NCI-H187 (cell line): ENCODE results near the gene ARMC7.
"Not testable (repeated sequence)": the region's sequence is repeated elsewhere in the genome, so short reads cannot be mapped to it uniquely, and the experiment has no call there.

Experiments
- DNase-seq, 2 experiments: peaks; one replicate each; lab custom pipeline; 2025; lab: John Stamatoyannopoulos, UW

Gene ARMC7

DNA sequence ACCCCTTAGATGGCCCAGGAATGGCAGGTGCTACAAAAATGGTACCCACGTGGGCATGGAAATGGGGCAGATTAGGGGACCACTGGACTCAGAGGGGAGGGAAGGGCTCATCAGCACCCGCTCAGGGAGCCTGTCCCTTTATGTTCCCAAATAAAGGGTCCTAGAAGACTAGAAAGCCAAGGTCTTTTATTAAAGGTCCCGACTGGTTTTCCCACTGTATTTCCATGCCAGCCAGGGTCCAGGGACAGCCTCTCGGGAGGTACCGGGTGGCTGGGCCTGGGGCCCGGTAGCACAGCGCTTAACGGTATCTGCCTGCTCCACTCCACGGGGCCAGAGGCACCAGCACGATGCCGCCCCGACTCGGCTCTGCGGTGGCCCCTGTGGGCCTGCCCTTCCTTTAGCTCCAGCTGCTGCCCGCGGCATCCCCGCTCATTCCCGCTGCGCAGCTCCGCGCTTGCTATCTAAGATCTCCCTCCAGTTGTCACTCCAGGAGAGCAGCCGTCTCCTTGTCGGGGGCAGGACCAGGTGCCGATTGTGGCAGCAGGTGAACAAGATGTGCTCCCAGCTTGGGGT is 20.4 kb downstream of the ARMC7 start:
- no peak for DNase-seq

DNA sequence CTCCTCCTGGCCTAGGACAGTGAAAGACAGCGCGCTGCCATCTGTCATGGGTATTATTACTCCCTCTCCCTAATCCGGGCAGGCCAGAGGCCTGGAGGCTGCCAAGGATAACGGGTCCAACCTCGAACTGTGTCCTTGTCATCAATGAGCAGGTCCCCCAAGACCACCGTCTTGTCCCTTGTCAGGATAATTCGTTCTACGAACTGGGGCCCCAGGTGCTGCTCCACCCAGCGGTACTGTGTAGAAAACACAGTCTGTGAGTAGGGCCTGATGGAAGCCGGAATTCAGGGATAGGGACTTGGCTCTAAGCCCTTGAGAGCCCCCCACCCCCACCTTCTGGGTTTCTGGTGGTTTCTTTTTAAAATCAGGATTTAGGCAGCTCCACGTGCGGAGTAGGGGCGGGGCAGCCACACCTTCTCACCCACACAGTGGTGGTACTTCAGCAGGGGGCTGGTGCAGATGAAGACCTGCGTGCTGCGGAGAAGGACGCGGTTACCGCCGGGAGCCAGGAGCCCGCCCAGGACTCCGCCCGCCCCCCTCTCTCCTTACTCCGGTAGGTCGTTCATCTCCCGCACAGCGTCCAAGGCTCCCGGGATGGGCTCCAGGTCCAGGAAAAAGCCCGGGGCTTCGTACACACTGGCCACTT is 21.0 kb downstream of the ARMC7 start:
- DNase-seq, result no peak

DNA sequence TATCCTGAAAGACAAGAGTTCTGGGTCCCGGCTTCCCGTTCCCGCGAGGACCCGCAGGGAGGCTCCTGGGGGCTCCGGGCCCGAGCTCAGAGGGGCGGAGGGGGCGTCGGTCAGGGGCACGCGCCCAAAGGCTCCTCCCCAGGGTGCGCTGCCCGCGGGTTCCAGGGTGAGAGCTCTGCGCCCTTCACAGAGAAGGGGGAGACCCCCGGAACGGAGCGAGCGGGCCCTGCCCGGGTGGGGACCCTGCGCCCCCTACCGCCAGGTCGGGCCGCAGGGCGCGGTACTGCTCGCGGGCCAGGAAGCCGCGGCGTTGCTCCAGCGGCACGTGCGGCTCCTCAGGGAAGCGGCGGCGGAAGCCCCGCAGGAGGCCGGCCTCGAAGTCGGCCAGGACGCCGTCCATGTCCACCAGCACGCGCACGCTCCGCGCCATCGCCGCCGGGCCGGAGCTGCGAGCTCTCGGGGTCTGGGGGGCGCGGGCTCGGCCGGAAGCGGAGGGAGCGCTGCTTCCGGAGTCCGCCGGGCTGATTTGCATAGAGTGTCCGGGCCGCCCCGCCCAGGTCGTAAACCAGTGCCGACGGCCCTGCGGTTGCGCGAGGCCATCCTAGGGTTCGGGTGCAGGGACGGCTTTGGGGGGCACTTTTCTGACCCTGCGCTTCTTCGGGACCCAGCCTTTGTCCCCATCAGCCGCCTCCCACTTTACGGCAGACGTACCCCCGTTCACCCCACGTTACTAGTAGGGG is 21.7 kb downstream of the ARMC7 start, which contains the start of gene NT5C:
TSS of gene NT5C (minus strand) at position 465 of the 740 bp plus-strand sequence. CDS start at position 430, 35 bp downstream.
- DNase-seq, result peak; percentile 62 to 66

DNA sequence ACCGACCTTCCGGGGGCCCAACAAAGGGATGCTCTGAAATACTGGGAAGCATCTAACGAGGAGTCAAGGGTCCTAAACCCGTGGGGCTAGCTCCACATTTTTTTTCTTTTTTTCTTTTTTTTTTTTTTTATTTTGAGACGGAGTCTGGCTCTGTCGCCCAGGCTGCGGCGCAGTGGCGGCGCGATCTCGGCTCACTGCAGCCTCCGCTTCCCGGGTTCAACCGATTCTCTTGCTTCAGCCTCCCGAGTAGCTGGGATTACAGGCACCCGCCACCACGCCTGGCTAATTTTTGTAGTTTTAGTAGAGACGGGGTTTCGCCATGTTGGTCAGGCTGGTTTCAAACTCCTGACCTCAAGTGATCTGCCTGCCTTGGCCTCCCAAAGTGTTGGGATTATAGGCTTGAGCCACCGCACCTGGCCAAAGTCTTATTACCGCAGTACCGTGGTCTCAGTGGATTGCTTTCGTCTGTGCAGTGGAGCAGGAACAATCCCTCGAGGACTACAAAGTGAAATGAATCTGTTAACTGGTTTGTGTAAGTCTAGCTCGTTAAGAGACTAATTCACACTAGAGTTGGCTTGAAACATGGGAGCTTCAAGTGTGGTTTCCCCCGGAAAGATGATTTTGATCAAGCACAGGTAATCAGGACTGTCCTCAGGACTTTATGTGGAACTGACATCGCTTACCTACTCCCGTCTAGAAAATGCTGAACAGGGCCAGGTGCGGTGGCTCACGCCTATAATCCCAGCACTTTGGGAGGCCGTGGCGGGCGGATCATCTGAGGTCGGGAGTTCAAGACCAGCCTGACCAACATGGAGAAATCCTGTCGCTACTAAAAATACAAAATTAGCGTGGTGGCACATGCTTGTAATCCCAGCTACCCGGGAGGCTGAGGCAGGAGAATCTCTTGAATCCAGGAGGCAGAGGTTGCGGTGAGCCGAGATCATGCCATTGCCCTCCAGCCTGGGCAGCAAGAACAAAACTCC is 22.5 kb downstream of the ARMC7 start:
- not testable (repeated sequence) for DNase-seq

DNA sequence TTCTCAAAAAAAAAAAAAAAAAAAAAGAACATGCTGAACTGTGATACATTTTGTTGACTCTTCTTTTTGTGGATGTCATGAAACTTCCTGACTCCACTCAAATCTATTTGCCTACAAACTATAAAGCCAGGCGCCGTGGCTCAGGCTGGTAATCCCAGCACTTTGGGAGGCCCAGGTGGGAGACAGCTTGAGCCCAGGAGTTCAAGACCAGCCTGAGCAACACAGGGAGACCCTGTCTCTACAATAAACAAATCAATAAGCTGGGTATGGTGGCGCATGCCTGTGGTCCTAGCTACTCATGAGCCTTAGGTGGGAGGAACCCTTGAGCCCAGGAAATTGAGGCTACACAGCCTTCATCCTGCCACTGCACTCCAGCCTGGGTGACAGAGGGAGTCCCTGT is 23.2 kb downstream of the ARMC7 start:
- no peak for DNase-seq

DNA sequence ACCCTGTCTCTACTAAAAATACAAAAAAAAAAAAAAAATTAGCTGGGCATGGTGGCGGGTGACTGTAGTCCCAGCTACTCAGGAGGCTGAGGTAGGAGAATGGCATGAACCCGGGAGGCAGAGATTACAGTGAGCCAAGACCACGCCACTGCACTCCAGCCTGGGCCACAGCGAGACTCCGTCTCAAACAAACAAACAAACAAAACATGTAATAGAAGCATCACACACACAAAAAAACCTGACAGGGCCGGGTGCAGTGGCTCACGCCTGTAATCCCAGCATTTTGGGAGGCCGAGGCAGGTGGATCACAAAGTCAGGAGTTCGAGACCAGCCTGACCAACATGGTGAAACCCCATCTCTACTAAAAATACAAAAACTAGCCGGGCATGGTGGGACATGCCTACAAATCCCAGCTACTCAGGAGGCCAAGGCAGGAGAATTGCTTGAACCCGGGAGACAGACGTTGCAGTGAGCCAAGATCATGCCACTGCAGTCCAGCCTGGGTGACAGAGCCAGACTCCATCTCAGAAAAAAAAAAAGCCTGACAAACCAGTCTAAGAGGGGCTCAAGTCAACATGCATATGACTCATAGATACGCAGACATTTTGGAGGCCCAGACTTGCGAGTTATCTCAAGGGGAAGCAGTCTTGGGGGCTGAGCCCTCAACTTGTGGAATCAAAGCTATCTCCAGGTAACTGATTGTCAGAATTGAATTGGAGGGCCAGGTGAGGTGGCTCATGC is 24.0 kb downstream of the ARMC7 start:
- not testable (repeated sequence) for DNase-seq

DNA sequence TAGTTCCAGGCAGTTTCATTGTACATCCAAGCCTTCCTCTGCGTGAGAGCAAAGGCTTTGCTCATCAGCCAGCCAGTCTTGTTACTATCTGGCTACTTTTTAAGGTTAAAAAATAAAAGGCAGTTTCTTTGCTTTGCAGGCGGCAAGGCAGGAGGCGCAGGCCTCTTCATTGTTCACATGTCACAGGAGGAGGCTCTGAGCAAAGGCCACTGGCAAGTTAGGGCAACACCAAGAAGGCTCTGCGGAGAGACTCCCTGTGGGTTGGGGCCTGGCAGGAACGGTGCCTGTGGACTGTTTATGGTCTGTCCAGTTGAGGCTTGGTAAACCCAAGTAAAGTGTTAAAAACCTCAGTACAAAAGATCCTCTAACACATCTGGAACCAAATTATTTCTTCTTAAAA is 25.7 kb downstream of the ARMC7 start:
- DNase-seq, result no peak

DNA sequence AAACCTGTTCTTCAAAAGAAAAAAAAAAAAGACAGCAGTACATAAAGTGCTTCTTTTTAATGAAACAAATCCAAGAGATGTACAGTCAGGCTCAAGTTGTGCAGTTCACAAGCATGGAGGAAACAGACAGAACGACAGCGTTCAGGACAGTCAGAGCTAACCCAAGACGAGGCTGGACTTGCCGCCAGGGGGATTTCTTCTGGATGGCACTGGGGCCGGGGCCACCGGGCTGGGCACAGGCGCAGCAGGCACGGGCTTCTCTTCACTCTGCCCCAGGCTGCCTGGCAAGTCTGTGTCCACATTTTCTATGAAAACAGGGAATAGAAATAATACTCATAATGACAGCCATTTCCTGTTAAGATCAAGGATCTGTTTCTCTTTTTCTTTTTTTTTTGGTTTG is 26.2 kb downstream of the ARMC7 start:
- DNase-seq, result no peak

DNA sequence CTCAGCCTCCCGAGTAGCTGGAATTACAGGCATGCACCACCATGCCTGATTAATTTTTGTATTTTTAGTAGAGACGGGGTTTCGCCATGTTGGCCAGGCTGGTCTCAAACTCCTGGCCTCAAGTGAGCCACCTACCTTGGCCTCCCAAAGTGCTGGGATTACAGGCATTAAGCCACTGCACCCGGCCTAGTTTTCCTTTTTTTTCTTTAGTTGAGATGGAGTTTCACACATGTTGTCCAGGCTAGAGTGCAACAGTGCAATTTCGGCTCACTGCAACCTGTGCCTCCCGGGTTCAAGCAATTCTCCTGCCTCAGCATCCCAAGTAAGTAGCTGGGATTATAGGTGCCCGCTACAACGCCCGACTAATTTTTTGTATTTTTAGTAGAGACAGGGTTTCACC is 28.0 kb downstream of the ARMC7 start:
- DNase-seq, result not testable (repeated sequence)

DNA sequence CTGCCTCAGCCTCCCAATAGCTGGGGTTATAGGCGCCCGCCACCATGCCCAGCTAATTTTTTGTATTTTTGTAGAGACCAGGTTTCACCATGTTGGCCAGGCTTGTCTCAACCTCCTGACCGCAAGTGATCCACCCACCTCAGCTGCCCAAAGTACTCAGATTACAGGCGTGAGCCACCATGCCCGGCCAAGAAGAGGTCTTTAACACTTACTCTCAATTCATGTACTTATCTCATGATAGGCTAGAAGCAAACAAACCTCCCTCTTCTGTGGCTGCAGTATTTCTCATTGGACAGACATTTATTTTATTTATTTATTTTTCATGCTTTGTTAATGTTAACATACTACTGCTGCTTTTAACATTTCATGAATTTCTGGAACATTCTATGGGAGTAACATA is 28.8 kb downstream of the ARMC7 start:
- no peak for DNase-seq

DNA sequence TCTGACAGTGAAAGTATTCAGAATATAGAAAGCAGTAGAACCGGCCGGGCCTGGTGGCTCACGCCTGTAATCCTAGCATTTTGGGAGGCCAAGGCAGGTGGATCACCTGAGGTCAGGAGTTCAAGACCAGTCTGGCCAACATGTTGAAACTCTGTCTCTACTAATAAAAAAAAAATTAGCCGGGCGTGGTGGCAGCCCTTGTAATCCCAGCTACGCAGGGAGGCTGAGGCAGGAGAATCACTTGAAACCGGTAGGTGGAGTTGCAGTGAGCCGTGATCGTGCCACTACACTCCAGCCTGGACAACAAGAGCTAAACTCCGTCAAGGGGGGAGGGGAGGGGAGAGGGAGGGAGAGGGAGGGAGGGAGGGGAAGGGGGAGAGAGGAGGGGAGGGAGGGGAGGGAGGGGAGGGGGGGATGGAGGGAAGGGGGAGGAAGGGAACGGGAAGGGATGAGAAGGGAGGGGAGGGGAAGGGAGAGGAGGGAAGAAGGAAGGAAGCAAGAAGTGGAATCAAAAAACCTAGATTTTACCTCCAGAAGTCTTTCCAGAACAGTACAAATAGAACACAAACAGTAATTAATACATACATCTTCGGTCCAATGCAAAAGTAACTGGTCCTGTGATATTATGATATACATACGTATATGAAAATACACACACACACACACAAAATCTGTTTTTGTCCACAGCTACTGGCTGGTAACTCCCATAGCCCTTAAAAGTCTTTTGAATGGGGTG is 32.6 kb downstream of the ARMC7 start:
- DNase-seq, result no peak

DNA sequence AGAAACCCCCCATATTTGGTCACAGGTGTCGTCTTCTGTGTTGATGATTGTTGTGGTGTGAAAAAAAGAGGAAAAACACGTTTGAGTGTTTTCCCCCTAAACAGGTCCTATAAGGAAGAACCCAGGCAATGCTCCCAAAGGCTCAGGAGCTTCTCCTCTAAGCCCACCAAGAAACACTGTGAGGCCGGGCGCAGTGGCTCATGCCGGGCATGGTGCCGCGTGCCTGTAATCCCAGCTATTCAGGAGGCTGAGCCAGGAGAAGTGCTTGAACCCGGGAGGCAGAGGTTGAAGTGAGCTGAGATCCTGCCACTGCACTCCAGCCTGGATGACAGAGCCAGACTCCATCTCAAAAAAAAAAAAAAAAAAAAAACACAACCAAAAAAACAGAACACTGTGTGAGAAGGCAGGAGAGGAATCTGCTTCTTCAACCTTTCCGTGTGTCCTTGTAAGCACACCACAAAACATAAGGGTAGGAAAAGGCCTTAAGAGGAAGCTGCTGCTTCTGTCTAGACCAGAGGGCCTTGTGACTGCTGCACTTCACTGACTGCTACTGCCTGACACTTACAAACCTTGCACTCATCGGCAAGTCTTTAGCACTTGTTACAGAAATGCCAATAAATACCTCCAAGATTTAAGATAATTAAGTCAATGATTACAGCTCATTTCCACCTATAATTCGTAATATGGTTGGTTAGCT is 35.2 kb downstream of the ARMC7 start:
- DNase-seq, result no peak

DNA sequence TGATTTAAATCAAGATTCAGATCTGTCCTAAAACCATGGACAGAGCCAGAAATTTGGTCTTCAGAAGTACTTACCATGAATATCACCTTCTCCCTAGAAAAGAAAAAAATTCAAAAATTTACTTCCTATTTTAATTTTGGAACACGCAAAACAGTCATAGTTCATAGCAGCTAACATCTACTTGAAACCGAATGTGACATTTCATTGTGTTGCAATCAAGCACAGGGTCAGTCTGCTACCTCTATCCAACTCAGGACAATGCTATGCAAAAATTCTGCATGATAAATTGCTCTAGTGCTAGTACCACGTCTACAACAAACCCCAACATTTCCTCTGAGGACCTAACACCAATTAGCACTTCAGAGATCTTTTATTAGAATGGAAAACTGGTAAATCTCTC is 36.8 kb downstream of the ARMC7 start:
- DNase-seq, result no peak

DNA sequence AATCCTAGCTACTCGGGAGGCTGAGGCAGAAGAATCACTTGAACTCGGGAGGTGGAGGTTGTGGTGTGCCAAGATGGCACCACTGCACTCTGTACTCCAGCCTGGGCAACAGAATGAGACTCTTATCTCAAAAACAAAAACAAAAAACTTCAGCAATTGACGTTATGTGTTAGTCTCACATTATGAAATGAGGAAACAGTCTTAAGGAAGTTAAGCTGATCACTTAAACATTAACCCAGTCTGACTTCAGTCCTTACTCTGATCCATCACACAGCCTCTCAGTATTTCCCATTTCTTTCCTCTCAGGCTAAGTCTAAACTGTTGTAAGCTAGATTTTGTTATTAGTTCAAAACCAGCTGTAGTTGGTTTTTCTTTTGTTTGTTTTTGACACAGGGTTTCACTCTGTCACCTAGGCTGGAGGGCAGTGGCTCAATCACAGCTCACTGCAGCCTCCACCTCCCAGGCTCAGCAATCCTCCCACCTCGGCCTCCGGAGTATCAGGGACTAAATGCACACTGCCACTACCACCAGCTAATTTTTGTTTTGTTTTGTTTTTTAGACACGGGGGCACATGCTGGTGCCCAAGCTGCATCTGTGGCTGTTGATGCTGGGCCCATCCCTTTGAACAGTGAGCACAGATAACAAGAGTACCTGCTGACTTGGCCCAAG is 38.2 kb downstream of the ARMC7 start:
- DNase-seq, result no peak

DNA sequence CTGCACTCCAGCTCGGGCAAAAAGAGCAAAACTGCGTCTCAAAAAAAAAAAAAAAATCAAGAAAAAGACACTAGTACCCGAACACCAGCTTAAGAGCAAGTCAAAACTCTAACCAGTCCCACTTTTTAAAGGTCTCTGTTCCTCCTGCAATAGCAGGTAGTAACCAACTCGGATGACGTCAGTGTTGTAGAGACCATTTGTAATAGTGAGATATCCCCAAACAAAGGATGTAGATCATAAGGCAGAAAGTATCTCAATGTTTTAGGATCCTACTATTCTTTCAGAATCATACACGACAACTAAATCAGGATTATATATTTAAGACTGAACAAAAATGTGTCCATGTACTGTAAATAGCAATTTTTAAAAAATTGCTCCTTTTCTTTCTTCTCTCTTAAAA is 42.2 kb downstream of the ARMC7 start:
- no peak for DNase-seq

DNA sequence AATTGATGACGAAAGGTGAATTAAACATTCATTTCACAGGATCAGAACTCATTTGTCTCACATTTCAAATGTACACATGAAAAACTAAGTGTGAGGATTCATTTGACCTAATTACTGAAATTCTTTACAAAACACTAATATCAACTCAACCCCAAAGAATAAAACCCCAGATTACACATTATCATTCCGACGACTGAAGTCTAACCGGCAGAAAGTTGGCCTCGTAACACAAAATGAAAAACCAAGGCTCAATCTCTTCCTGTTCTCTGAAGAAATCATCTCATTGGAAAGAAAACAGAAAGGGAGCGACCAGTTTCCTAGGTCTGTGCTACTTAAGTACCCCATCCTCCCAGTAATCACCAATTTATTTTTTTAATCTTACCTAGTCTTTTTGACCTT is 42.8 kb downstream of the ARMC7 start:
- no peak for DNase-seq

DNA sequence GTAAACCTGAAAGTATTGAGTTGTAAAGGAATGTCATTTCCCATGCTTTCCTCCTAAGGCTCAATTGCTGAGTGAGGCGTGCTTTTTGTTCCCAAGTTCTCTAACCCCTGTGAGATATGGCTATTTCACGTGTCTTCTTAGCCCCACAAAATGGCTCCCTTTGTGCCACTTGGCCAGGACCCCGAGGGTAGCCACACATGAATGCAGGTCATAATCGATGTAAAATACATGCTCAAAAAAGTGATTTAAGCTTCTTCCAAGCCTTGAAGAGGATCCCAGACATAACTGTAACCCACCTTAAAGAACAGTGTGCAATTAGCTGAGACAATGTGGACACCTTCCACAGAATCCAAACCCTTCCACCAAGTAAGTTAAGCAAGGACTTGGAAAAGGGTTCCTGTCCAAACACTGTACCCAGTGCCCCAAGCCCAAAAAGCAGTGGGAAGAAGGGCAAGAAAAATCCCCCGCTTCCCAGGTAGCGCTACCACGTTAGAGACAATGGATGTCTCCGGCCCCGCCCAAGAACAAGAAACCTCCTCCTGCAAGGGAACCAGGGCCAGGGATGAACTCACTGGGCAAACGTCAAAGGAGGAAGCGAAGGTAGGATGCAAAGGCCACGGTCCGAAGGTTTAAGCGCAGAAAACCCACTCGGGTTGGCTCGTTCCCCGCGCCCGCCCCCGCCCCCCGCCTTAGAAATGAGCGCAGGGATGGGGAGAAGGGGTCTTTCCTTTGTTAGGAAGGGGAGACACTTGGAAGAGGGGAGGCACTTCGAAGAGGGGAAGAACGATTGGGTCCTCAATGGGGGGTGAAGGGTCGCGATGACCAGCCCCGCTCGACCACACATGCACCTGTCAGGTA is 43.4 kb downstream of the ARMC7 start:
- peak; percentile 17 to 27 for DNase-seq

DNA sequence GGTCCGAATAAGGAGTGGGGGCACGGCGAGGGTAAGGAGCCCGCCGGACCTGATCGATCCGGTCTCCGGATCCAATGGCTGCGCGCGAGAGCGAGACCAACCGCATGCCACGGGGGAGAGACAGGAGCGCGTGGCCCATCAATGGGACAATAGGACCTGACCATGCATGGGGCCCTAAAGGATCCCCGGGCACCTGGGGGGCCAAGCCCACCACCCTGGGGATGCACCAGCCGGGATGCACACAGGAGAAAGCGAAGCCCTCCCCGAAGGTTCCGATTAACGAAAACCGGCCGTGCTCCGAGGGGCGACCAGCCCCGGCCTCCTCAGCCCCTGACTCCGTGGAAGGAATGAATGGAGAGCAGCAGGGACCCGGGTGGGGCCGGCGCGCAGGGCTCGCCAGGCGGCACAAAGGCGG is 44.0 kb downstream of the ARMC7 start:
- DNase-seq, result no peak
